GM21360 (cell line): Measurements from ENCODE around the gene NOTCH1.
"Not testable (repeated sequence)": the region's sequence is repeated elsewhere in the genome, so short reads cannot be mapped to it uniquely, and the experiment has no call there.

ENCODE experiments used
- ATAC-seq: cut with Tn5 transposase; IDR thresholded peaks from one replicate; pipeline ENCODE4 v1.9.1; 2021; ENCODE audit warnings: mild to moderate bottlenecking, moderate library complexity; ENCODE audit not compliant: unreplicated experiment

NOTCH1 gene

DNA sequence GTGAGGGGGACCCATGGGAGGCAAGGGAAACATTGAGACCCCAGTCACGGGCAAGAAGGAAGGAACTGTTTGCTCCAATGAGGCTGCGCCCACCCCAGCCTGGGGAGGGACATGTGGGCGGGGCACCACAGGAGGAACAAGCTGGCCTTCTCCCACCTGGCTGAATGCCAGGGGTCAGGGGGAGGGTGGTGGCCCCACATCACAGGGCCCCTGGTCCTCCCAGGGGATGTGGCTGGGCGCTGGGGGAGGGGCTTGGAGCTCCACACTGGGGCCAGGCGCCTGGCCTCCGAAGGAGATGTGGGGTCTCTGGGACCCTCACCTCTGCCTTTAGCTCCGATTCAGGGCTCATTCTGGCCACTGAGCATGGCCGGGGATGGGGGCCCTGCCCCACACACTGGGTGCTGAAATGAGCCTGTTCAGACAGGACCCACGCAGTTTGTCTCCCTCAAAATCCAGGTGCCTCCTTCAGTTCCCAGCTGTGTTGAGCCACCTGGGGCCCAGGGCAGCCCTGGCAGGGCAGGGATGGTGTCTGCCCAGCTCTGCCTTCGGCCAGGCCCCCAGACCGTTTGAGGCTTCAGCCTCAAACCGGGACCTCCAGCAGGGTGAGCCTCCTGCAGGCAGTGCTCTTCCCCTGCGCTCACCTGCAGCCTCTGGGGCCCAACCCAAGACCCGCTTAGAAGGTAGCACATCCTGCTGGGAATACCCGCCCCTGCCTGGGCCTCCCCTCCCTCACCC, 33.2 kb upstream of the NOTCH1 start:
- ATAC-seq, result no peak

DNA sequence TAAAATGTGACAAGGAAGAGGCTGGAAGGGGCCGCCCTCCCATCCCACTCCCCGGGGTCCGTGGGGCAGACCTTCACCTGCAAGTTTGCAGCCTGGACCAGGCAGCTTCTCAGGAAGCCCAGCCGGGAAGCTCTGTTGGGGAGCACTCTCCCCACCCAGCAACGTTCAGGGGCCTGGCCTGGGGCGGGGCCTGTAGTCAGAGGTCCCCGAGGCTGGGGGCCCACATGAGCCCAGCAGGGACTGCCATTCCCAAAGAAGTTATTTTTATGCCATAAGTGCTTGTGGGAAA, 32.7 kb upstream of the NOTCH1 start:
- no peak for ATAC-seq

DNA sequence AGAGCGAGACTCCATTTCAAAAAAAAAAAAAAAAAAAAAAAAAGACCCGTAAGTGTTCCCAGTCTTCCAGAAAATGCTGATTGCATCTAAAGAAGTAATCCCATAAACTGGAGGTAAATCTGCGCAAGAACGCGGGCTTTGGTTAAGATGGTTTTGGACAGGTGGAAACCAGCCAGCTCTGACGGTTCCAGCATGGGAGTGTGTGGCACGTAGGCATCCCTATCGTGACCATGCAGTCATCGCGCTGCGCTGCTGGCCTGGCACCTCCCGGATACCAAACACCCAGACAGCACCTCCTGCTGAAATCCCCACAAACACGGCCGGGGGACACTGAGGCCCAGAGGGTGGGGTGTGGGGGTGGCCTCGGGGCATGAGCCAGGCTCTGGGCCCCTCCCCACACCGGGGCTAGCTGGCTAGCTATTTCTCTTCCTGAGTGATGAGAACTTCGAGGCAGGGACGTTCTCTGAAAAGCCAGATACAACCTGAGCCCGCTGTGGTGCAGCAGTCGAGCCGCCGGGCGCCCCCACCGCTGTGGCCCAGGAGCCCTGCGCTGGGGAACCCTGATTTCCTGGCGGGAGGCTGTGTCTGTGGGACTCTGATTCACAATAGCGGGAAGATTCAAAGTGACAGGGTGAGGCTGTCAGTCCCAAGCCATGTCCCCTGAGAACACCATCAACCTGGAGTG, 32.2 kb upstream of the NOTCH1 start:
- ATAC-seq, result no peak

DNA sequence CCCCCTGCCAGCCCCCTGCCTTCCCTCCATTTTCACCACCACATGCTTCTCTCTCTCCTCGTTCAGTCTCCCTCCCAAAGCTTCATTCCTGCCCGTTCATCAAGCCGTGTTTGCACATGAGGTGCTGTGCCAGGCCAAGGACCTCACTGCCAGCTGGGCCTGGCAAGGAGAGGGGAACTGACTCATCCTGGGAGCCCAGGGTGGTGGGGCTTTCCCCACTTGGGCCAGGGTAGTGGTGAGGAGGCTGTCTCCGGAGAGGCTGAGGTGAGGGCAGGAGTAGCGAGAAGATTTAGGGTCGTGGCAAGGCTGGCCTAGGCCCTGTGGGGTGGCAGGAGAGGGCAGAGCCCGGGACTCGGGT, 30.4 kb upstream of the NOTCH1 start:
- no peak for ATAC-seq

DNA sequence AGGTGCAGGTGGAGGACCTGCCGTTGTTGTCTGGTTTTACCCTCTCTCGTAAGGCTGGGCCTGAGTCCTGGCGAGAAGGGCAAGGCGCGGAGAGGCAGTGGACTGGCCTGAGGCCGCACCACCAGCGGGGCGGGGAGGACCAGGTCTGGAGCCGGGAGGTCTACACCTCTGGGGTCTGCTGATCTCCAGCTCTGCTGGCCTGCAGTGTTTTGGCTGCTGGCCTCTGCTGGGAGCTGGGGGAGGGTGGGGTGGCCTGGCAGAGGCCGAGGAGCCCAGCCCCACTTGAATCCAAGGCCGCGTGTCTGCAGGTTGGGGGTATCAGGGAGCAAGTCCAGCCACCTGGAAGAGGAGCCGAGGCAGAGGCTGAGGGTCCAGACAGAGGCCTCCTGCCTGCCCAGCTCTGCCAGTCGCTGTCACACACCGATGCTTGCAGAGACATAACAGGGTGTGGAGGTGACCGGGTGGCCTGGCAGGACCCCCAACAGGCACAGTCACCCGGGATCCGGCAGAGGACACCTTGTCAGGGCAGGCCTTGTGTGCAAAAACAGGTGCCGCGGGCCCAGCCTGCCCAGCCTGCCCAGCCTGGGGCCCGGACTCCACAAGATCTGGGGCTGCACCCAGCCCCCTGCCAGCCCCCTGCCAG, 29.9 kb upstream of the NOTCH1 start:
- no peak for ATAC-seq

DNA sequence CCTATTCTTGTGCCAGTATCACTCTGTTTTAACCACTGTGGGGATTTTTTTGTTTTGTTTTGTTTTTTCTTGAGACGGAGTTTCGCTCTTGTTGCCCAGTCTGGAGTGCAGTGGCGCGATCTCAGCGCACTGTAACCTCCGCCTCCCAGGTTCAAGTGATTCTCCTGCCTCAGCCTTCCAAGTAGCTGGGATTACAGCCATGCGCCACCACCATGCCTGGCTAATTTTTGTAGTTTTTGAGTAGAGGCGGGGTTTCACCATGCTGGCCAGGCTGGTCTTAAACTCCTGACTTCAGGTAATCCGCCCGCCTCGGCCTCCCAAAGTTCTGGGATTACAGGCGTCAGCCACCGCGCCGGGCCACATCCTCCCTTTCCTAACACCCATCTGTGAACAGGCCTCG, 28.8 kb upstream of the NOTCH1 start:
- ATAC-seq, result not testable (repeated sequence)

DNA sequence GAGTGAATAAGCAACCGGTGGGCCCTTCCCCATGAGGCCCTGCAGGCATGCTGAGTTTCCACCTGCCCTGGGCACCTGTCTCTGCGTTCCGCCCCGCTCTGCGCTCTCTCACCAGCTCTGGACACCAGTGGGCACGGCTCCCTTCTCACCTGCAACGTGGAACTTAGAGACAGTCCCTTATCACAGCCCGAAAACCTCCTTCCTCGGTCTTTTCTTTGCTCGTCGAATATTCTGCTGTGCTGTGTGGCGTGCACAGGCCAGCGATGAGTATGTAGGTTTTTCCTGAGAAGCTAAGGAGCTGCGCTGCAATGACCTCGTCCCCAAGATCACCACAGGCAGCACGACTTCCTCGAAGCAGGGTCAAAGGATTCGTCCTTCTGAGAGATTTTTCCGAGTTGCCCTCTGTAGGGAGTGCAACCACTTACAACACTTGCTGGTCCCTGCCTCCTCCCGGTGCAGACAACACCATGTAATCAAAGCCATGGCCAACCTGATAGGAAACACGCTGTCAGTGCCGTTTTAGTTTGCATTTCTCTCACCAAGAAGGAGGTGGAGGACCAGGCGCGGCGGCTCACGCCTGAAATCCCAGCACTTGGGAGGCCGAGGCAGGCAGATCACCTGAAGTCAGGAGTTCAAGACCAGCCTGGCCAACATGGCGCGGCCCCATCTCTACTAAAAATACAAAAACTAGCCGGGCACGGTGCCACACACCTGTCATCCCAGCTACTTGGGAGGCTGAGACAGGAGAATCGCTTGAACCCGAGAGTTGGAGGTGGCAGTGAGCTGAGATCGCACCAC, 27.2 kb upstream of the NOTCH1 start:
- ATAC-seq, result no peak

DNA sequence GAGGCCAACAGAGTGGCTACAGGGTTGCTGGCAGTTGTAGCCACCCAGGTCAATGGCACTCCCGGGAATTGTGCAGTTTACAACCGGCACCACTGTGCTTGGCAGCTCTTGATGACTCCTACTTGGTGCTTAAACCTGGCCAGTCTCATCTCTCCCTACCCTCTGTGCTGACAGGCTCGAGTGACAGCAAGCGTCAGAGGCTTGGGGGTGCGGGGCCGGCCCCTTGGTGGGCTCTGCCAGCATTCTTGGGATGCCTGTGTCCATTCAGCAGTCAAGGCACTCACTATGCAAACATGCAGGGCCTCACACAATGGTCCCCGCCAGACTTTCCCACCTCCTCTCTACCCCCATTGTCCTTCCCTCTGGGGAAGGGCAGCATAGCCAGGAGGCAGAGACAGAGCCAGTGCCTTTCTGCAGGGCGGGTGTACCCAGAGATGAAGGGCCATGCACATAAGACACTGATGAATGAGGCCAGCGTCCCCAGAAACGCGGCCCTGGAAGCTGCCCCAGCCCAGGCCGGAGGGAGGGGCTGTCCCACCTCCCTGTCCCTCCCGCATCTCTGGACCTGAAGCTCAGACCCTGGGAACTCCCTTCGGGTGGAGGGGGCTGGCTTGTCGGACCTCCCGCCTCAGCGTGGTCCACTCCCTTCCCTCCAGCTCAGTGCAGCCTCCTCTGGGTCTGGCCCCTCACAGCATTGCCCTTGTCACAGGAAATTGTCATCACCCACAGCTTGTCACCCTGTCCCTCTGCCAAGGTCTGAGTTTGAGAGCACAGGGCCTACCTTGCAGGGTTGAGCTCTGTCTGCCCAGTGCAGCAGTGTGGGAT, 26.4 kb upstream of the NOTCH1 start:
- ATAC-seq, result no peak

DNA sequence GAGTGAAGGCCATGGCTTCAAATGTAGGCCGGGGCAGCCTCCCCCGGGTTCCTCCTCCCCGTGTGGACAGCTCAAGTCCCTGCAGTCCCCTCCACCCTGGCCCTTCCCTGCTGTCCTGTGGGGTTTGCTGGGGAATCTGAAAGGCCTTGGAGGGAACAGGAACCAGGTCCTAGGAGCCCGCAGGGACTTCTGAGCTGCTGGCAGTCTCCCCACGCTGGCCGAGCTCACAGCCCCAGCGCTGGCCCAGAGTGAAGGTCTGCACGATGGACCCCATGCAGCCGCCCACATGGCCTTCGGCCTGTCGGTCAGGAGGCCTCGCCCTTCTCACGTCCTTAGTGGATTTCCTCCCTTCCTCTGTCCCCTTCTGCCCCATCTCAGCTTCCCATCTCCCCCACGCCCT, 25.7 kb upstream of the NOTCH1 start:
- ATAC-seq, result no peak

DNA sequence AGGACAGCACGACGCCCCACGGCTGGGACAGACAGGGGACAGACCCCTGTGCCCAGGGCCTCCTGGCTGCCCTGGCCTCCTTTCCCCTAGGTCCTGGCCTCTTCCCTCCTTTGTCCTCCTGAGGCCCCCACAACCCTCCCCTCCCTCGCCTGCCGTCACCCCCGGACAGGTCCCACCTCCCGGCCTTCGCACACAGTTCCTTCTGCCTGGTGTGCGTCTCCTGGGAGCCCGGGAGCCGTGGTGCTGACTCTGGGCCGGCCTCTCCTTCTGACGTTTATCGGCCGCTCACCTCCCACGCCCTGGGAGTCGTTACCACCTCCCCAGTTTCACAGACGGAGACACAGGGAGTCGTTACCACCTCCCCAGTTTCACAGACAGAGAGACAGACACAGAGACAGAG, 25.1 kb upstream of the NOTCH1 start:
- ATAC-seq, result no peak

DNA sequence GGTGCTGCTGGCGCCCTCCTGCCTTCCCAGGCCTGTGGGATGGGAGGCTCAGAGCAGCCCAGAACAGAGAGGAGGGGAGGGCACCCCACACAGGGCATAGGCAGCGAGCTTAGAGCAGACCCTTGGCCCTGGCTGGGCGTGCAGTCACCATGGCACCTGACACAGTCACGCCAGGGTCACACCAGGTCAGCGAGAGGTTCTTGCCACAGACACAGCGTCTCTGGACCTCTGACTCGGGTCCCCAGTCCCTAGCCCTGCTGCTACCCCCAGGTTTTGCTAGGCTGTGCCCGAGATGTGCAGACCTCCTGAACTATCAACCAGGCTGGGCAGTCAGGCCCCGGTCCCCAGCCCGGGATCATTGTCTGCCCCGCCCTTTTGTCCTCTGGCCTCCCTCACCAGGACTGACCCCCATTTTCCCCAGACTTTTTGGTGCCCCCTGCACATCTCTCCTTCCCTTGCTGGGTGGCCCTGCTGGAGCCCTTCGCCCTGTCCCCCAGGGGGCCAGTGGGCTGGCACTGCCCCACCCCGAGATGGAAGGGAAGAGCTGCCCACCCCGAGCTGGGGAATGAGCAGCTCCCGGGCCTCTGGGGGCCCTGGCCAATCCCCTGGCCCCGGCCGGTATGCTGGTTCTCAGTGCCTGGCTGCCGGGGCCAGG, 24.5 kb upstream of the NOTCH1 start:
- ATAC-seq, result no peak

DNA sequence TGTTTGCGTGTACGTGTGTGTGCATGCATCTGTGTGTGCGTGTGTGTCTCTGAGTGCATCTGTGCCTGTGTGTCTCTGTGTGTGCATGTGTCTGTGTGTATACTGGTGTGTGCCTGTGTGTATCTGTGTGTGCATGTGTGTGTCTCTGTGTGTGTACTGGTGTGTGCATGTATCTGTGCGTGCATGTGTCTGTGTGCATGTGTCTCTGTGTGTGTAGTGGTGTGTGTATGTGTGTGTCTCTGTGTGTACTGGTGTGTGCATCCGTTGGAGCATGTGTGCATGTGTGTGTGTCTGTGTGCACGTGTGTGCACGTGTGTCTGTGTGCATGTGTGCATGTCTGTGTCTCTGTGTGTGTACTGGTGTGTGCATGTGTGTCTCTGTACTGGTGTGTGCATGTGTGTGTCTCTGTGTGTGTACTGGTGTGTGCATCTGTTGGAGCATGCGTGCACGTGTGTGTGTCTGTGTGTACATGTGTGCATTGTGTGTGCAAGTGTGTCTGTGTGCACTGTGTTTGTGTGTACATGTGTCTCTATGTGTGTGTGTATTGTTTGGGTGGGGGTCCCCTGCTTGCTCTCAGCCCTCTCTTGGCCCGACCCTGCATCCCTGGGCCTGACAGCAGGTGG, 23.8 kb upstream of the NOTCH1 start:
- no peak for ATAC-seq

DNA sequence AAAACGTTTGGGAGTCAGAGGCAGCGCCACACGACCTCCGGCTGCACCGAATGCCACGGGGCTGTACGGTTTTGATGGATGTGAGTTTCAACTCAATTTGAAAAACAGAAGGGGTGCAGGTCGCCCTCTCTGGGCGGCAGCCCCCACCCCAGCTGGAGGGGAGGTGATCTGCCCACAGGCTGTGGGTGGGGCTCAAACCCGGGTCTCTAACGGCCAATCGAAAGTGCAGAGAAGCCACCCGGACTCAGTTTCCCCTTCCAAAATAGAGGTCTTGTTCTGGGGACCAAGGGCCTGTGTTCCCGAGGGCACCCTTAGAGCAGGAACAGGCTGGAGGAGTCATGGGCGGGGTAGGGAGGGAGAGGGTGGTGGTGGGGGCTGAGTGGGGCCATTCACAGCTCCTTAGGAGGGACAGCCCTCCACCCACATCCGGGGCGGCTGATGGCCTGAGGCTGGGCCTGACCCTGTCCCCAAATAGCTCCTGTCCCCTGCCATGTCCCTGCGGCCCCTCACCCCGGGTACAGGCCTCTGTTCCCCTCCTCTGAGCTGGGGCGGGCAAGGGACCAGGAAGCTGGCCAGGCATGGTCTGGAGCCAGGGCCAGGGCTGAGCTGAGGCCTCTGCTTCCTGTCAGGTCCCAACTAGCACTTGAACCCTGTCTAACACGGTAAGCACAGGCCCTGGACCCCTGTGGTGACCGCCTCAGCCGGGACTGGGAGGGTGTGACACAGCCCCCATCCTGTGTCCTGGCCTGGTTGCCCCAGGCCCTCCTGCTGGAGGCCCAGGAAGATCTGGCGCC, 22.6 kb upstream of the NOTCH1 start:
- ATAC-seq, result no peak

DNA sequence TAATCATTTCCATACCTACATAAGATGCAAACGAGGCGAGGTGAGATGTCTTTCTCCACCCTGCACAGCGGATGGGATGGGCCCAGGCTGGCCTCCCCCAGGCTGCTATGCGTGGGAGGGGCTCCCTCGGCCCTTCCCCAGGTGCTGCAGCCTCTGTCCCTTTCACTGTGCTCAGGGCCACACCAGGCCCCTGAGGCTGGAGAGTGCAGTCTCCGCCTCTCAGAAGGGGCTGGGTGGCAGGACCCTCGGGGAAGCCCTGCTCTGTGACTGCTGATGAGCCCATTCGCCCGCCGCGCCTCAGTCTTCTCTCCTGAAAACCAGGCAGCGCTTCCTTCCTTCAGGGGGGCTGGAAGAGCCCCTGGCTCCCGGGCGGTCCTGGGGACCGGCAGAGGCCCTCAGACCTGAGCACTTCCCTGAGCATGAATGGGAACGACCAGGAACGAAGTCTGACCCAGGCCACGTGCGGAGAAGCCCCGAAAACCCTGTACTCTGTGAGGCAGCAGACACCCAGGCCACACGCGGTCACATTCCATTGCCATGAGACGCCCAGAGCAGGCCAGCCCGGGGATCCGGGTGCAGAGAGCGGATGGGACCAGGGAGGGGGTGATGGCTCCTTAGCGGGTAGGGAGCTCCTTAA, 21.9 kb upstream of the NOTCH1 start:
- no peak for ATAC-seq

DNA sequence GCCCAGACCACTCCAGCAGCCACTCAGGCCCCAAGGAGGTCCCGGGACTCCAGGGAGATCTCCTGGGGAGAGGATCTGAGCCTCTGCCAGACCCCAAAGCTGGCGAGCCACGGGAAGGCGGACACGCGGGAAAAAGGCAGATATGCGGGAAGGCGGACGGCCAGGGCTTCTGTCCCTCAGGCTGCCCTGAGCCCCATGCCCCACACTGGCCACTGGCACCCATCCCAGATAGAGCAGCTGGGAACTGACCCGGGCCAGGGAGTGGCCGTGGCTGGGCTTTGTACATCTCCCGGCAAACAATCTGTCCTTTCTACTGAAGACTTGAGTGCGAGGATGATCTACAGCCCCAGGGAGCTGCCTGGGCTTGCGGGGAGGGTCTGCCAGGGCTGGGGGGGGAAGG, 21.1 kb upstream of the NOTCH1 start:
- ATAC-seq, result no peak

DNA sequence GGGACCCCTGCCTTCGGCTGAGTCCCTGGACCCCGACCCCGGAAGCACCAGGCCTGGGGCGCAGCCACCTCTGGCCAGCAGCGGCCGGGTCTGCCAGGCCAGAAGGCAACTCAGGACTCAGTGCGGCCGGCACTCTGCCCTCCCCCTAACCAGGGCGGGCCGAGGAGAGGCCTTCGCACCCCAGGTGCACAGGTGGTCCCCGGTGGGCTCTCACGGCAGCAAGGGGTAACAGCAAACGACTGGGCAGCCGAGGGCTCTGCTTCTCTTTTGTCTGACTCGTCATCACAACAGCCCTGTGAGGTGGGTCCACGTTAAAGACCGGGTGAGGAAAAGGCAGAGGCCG, 20.7 kb upstream of the NOTCH1 start:
- no peak for ATAC-seq

DNA sequence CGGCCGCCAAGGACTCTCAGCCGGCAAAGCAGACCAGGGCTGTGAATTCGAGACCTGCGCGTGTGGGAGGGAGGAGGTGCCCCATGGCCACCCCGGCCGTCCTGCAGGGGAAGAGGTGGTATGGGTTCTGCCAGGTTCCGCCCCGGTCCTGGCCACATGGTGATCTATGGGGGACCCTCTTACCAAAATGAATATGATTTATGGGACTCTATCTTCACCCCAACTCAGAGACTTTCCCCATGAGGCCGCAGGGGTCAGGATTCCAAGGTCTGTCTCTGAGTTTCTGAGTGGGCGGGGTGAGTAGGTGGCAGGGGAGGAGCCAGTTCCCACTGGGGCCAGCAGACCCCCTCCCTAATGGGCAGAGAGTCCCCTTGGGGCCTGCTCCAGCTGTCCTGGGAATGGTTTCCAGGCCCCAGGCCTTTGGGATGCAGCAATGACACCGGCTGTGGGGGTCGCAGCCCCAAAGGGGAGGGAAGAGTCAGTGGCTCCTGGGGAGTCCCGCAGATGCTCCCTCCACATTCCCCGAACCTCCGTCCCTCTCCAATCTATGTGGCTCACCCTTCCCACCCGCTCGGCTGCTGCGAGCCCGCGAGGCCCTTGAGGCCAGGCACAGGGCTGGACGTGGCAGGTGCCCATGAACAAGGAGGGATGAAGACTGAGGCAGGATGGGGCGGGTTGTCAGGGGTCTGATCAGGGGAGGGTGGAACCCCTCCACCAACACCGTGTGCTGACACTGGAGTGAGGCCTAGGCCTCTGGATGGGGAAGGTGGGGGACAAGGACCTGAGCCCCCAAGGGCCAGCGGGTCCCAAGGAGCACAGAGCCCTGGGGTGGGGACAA, 20.1 kb upstream of the NOTCH1 start:
- no peak for ATAC-seq
